Natural killer cell treated with Interleukin-12 subunit alpha and Interleukin-12 subunit beta and Interleukin-15 and Interleukin-18, amount 100 ng/mL, for 72 hours (primary cell): ENCODE measurements around the gene PLEKHM3. TPM values are rescaled to one million over a fixed set of nuclear protein-coding genes. Genes with fewer than 3 reads are reported as not detected.
"Not testable (repeated sequence)": the region's sequence is repeated elsewhere in the genome, so short reads cannot be mapped to it uniquely, and the experiment has no call there.

Source experiments
- ATAC-seq, 2 donors: fragments of 150-1000 bp; cut with Tn5 transposase in 1 of 2; sonication (Bioruptor Pico), chemical (Tn5 transposase) in 1 of 2; 2 replicates each; pipeline ENCODE4 v1.10.0; 2021
- DNase-seq: peaks from one replicate; pipeline ENCODE4 v3.0.0; 2022; ENCODE audit warnings: low spot score
- H3K27ac Mint-ChIP-seq, 2 donors: 1 replicate in 1 of 2; 2 replicates in 1 of 2; pipeline ENCODE4 v1.8.0; 2022; ENCODE audit warnings: mixed read lengths in 2 of 2, mild to moderate bottlenecking in 1 of 2, moderate library complexity in 1 of 2
- H3K27me3 Mint-ChIP-seq, 2 donors: 1 replicate in 1 of 2; 2 replicates in 1 of 2; pipeline ENCODE4 v1.8.0; 2022; ENCODE audit warnings: mixed read lengths in 2 of 2
- H3K36me3 Mint-ChIP-seq: one replicate; pipeline ENCODE4 v1.8.0; 2022; ENCODE audit warnings: mixed read lengths
- H3K4me1 Mint-ChIP-seq, 2 donors: 1 replicate in 1 of 2; 2 replicates in 1 of 2; pipeline ENCODE4 v1.8.0; 2022; ENCODE audit warnings: low read depth in 2 of 2, mixed read lengths in 2 of 2, mild to moderate bottlenecking in 1 of 2
- H3K4me3 Mint-ChIP-seq: one replicate; pipeline ENCODE4 v1.8.0; 2022; ENCODE audit warnings: mixed read lengths
- H3K9me3 Mint-ChIP-seq: 2 replicates; pipeline ENCODE4 v1.8.0; 2022; ENCODE audit warnings: mixed read lengths
- total RNA-seq, 2 donors: library from RNA; stranded (reverse); gene quantifications; one replicate each; pipeline ENCODE4 v1.2.3, GENCODE V29; 2022

PLEKHM3 gene
- total RNA-seq, 2 donors from 2014 or later: 8.1 to 10.3 TPM

- no peak overlapping the region for H3K4me3 Mint-ChIP-seq
- H3K36me3 Mint-ChIP-seq: no peaks in the 10 kb centered on the region
Observed at GRCh38 chr2:207926989-207927300, 98.4 kb downstream of the PLEKHM3 start.

GRCh38 chr2:207926133-207926988 lies 99.0 kb downstream of the PLEKHM3 start:
- Mint-ChIP-seq H3K27me3 (no peaks in the 10 kb centered on the region), H3K4me3 (no peak overlapping the region), H3K27ac (no peak overlapping the region), H3K9me3 (no peaks in the 10 kb centered on the region), H3K4me1 (peaks cover 0 to 3% of the 10 kb centered on the region in 2 donors), H3K36me3 (no peaks in the 10 kb centered on the region)
- ATAC-seq (no peak), DNase-seq (no peak)

More at GRCh38 chr2:207926989-207927300, 98.4 kb downstream of the PLEKHM3 start:
- Mint-ChIP-seq H3K9me3 (no peaks in the 10 kb centered on the region), H3K4me1 (peaks cover 0 to 3% of the 10 kb centered on the region in 2 donors), H3K27ac (no peak overlapping the region), H3K27me3 (no peaks in the 10 kb centered on the region)
- ATAC-seq (no peak), DNase-seq (no peak)

GRCh38 chr2:207925601-207926000 lies 99.7 kb downstream of the PLEKHM3 start:
- DNase-seq (no peak), ATAC-seq (no peak)
- no peaks in the 10 kb centered on the region for H3K36me3 Mint-ChIP-seq
- no peak overlapping the region for H3K27ac Mint-ChIP-seq
- no peaks in the 10 kb centered on the region for H3K27me3 Mint-ChIP-seq
- H3K4me1 Mint-ChIP-seq: peaks cover 0 to 3% of the 10 kb centered on the region in 2 donors
- H3K9me3 Mint-ChIP-seq: no peaks in the 10 kb centered on the region
- H3K4me3 Mint-ChIP-seq: no peak overlapping the region

- Mint-ChIP-seq H3K4me3 (no peak overlapping the region), H3K27me3 (no peaks in the 10 kb centered on the region), H3K27ac (no peak overlapping the region), H3K36me3 (no peaks in the 10 kb centered on the region), H3K9me3 (no peaks in the 10 kb centered on the region), H3K4me1 (peaks cover 0 to 8% of the 10 kb centered on the region in 2 donors)
- ATAC-seq (no peak), DNase-seq (no peak)
Observed at GRCh38 chr2:207921606-207922005, 103.7 kb downstream of the PLEKHM3 start.

- Mint-ChIP-seq H3K4me3 (no peak overlapping the region), H3K27ac (no peak overlapping the region), H3K36me3 (no peaks in the 10 kb centered on the region), H3K4me1 (peaks cover 0 to 7% of the 10 kb centered on the region in 2 donors), H3K9me3 (no peaks in the 10 kb centered on the region), H3K27me3 (no peaks in the 10 kb centered on the region)
- ATAC-seq: no peak
- DNase-seq: no peak
Observed at GRCh38 chr2:207920721-207921120, 104.6 kb downstream of the PLEKHM3 start.

- Mint-ChIP-seq H3K27me3 (no peaks in the 10 kb centered on the region), H3K4me1 (peaks cover 0 to 5% of the 10 kb centered on the region in 2 donors), H3K4me3 (no peak overlapping the region), H3K36me3 (no peaks in the 10 kb centered on the region), H3K9me3 (no peaks in the 10 kb centered on the region), H3K27ac (no peak overlapping the region)
- no peak for ATAC-seq
- no peak for DNase-seq
Observed at GRCh38 chr2:207920321-207920720, 105.0 kb downstream of the PLEKHM3 start.

- peaks cover 0 to 5% of the 10 kb centered on the region in 2 donors for H3K4me1 Mint-ChIP-seq
- no peak overlapping the region for H3K27ac Mint-ChIP-seq
- no peak overlapping the region for H3K4me3 Mint-ChIP-seq
- ATAC-seq (no peak), DNase-seq (no peak)
- no peaks in the 10 kb centered on the region for H3K9me3 Mint-ChIP-seq
- no peaks in the 10 kb centered on the region for H3K27me3 Mint-ChIP-seq
- H3K36me3 Mint-ChIP-seq: no peaks in the 10 kb centered on the region
Observed at GRCh38 chr2:207919164-207919919, 106.0 kb downstream of the PLEKHM3 start.

GRCh38 chr2:207914716-207915115 lies 110.6 kb downstream of the PLEKHM3 start:
- Mint-ChIP-seq H3K36me3 (no peaks in the 10 kb centered on the region), H3K9me3 (no peaks in the 10 kb centered on the region), H3K27me3 (no peaks in the 10 kb centered on the region), H3K4me1 (peaks cover 0 to 5% of the 10 kb centered on the region in 2 donors), H3K27ac (no peak overlapping the region), H3K4me3 (no peak overlapping the region)
- ATAC-seq (no peak), DNase-seq (no peak)

- H3K36me3 Mint-ChIP-seq: no peaks in the 10 kb centered on the region
- no peak for DNase-seq
- no peak overlapping the region for H3K4me3 Mint-ChIP-seq
- H3K27ac Mint-ChIP-seq: no peak overlapping the region
- no peaks in the 10 kb centered on the region for H3K27me3 Mint-ChIP-seq
- ATAC-seq: no peak
- H3K4me1 Mint-ChIP-seq: no peaks in the 10 kb centered on the region
- no peaks in the 10 kb centered on the region for H3K9me3 Mint-ChIP-seq
Observed at GRCh38 chr2:207913772-207914358, 111.5 kb downstream of the PLEKHM3 start.

GRCh38 chr2:207911856-207912255 lies 113.5 kb downstream of the PLEKHM3 start:
- Mint-ChIP-seq H3K27me3 (no peaks in the 10 kb centered on the region), H3K9me3 (no peaks in the 10 kb centered on the region), H3K4me1 (no peaks in the 10 kb centered on the region), H3K4me3 (no peak overlapping the region), H3K27ac (no peak overlapping the region), H3K36me3 (no peaks in the 10 kb centered on the region)
- no peak for ATAC-seq
- no peak for DNase-seq

GRCh38 chr2:207911215-207911614 lies 114.1 kb downstream of the PLEKHM3 start:
- DNase-seq (no peak), ATAC-seq (no peak)
- Mint-ChIP-seq H3K9me3 (no peaks in the 10 kb centered on the region), H3K27me3 (no peaks in the 10 kb centered on the region), H3K4me3 (no peak overlapping the region), H3K36me3 (no peaks in the 10 kb centered on the region), H3K27ac (no peak overlapping the region), H3K4me1 (no peaks in the 10 kb centered on the region)

GRCh38 chr2:207906495-207906894 lies 118.8 kb downstream of the PLEKHM3 start:
- H3K9me3 Mint-ChIP-seq, H3K27ac Mint-ChIP-seq, H3K27me3 Mint-ChIP-seq, DNase-seq, H3K4me3 Mint-ChIP-seq, ATAC-seq, H3K4me1 Mint-ChIP-seq, H3K36me3 Mint-ChIP-seq: not testable (repeated sequence)

GRCh38 chr2:207905546-207905945 lies 119.8 kb downstream of the PLEKHM3 start:
- DNase-seq (no peak), ATAC-seq (no peak)
- no peaks in the 10 kb centered on the region for H3K9me3 Mint-ChIP-seq
- no peaks in the 10 kb centered on the region for H3K27me3 Mint-ChIP-seq
- H3K4me3 Mint-ChIP-seq: no peak overlapping the region
- H3K27ac Mint-ChIP-seq: no peak overlapping the region
- H3K36me3 Mint-ChIP-seq: no peaks in the 10 kb centered on the region
- H3K4me1 Mint-ChIP-seq: no peaks in the 10 kb centered on the region

GRCh38 chr2:207903236-207903635 lies 122.1 kb downstream of the PLEKHM3 start:
- DNase-seq (no peak), ATAC-seq (no peak)
- no peaks in the 10 kb centered on the region for H3K4me1 Mint-ChIP-seq
- H3K9me3 Mint-ChIP-seq: no peaks in the 10 kb centered on the region
- no peak overlapping the region for H3K27ac Mint-ChIP-seq
- no peak overlapping the region for H3K4me3 Mint-ChIP-seq
- no peaks in the 10 kb centered on the region for H3K27me3 Mint-ChIP-seq
- no peaks in the 10 kb centered on the region for H3K36me3 Mint-ChIP-seq
